C4-2B (cell line): Measurements from ENCODE around the gene NUP42.

Source experiments
- ZFX ChIP-seq: fragments of 450-650 bp; IDR thresholded peaks from 2 replicates; pipeline ENCODE4 v1.6.1; 2017
- TF ChIP-seq, protein P1 (sequence below): fragments of 450-650 bp; conservative IDR thresholded peaks from 2 replicates; pipeline ENCODE4 v1.5.1; 2017; ENCODE audit warnings: mild to moderate bottlenecking

DNA sequence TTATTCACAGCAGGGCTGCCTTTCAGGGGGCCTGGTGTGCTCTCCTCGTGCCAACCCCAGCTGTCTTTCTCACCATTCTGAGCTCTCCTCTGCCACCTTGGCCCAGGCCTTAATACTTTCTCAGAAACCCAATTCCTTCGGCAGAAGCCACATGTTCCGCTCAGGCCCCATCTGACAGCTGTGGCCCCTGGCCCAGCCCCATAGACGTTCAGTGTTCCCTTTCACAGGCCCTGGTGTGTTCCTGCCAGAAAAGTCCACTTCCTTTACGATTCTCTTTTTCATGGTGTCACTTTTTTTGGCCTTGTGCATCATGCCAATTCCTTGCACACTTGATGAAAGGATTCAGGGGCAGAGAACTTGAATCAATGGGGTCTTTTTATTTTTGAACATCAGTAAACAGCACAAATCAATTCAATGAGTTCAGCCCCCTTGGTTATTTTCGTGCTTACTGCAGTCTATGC, 48.8 kb downstream of the NUP42 start:
- TF ChIP-seq, protein P1, sequence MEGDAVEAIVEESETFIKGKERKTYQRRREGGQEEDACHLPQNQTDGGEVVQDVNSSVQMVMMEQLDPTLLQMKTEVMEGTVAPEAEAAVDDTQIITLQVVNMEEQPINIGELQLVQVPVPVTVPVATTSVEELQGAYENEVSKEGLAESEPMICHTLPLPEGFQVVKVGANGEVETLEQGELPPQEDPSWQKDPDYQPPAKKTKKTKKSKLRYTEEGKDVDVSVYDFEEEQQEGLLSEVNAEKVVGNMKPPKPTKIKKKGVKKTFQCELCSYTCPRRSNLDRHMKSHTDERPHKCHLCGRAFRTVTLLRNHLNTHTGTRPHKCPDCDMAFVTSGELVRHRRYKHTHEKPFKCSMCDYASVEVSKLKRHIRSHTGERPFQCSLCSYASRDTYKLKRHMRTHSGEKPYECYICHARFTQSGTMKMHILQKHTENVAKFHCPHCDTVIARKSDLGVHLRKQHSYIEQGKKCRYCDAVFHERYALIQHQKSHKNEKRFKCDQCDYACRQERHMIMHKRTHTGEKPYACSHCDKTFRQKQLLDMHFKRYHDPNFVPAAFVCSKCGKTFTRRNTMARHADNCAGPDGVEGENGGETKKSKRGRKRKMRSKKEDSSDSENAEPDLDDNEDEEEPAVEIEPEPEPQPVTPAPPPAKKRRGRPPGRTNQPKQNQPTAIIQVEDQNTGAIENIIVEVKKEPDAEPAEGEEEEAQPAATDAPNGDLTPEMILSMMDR = no peak
- TF ChIP-seq ZFX = no peak
